ENCODE measurements around the gene SFXN1. TPM values are rescaled to one million over a fixed set of nuclear protein-coding genes. Genes with fewer than 3 reads are reported as not detected.

SFXN1 gene
- total and polyA plus RNA-seq, 9 of the 15 experiments (the other 6 are each of a cell fraction or from before 2014, with no cell fraction given), result 31.8 to 261 (median 113) TPM

DNA sequence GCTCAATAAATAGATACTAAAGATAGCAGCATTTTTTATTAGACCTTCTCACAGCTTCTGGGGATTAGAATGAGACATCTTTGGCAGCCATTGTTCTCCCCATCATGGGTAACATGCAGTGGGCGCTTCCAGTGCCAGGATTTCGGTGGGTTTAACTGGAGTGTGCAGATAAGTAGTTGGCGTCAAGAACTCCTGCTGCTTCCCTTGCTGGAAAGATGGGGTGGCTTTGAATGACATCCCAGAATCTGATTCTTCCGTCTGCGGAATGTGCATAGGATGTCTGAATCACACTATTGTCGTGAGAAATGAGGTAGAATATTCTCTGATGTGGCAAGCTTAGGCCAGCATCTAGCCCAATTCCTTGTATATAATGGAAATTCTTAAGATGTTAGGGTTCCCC lies 7.3 kb downstream of the SFXN1 start:
- POLR2A ChIA-PET, result interaction anchor here (0.9 to 1.2 kb wide), 2 partner anchors 30 to 45 kb away, joined by 3 read pairs; no protein-coding TSS in a partner anchor
- Histone ChIP-seq H4K20me1 (replicated peaks; ENCODE audit: control insufficient read depth, insufficient read depth, low read length) (peaks cover 63% of the 10 kb centered on the region), H3K79me2 (ENCODE audit: control insufficient read depth, insufficient read depth, low read length) (peaks cover 99% of the 10 kb centered on the region), H3K27me3 (ENCODE audit: control insufficient read depth in 2 of 2, insufficient read depth in 2 of 2, low read length in 2 of 2) (no peaks in the 10 kb centered on the region), H3K9ac (ENCODE audit: insufficient read depth in 1 of 2, low read depth in 2 of 2, low read length in 2 of 2) (no peak overlapping the region), H3K4me1 (replicated peaks in 1 of 2; ENCODE audit: control insufficient read depth in 2 of 2, insufficient read depth in 2 of 2, low read length in 2 of 2) (peaks cover 5 to 9% of the 10 kb centered on the region in 2 experiments), H3K9me3 (replicated peaks; ENCODE audit: control insufficient read depth, insufficient read depth, low read depth, low read length) (no peaks in the 10 kb centered on the region), H3K4me3 (no peak overlapping the region), H3K36me3 (ENCODE audit: control insufficient read depth, insufficient read depth, low read length) (peaks cover 94% of the 10 kb centered on the region), H3K4me2 (ENCODE audit: insufficient read depth, low read length) (no peak overlapping the region), H2AFZ (ENCODE audit: low read depth, low read length) (no peak overlapping the region), H3K27ac (ENCODE audit: extremely low read depth, low read depth, low read length) (no peak overlapping the region), H3K9me1 (ENCODE audit: control insufficient read depth, insufficient read depth, low read length) (no peaks in the 10 kb centered on the region)
- DNase-seq (ENCODE audit: extremely low read depth in 1 of 4, low spot score in 3 of 4) (no peak), FAIRE-seq (no peak), ATAC-seq (no peak)
- intact Hi-C loops (cut with micrococcal nuclease) (no loop called here), in situ Hi-C loops (cut with MboI) (no loop called here)
- no TSS peak for BruUV-seq (replicated peaks)
- CTCF ChIA-PET (ENCODE audit: low intra/inter-chr PET ratio), result no interaction called here
- TF ChIP-seq E2F5 (CRISPR knock-in tag; IDR thresholded peaks at IDR 0.05), result no peak
- no peak for TF ChIP-seq FOXK1 (CRISPR knock-in tag; IDR thresholded peaks at IDR 0.05; ENCODE audit: borderline replicate concordance)
- TF ChIP-seq ARID3A (IDR thresholded peaks at IDR 0.05; ENCODE audit: borderline replicate concordance, low read depth, low read length), result no peak
- no peak for TF ChIP-seq BCL6 (CRISPR knock-in tag; IDR thresholded peaks at IDR 0.05)
- TF ChIP-seq RFX7 (CRISPR knock-in tag; IDR thresholded peaks at IDR 0.05), result no peak
- no peak for TF ChIP-seq C11orf30 (IDR thresholded peaks at IDR 0.05; ENCODE audit: low read depth)
- TF ChIP-seq SRSF1 (IDR thresholded peaks at IDR 0.05; ENCODE audit: low read depth, low read length), result no peak
- TF ChIP-seq NFIC (IDR thresholded peaks at IDR 0.05), result no peak
- no peak for TF ChIP-seq NFYB (IDR thresholded peaks at IDR 0.05; ENCODE audit: extremely low read depth, insufficient read length)
- WGBS (ENCODE audit: insufficient coverage, low coverage, missing lambda C conversion rate), result 86% methylated on average over 6 of the region's 6 CpGs

Measured in K562 (cell line).